ENCODE data around the gene COPB1. TPM values are rescaled to one million over a fixed set of nuclear protein-coding genes. Genes with fewer than 3 reads are reported as not detected.
A peak's percentile ranks its signal among the peaks of the same experiment; 100 is the strongest.

The COPB1 gene
- total RNA-seq, 1 experiment from 2014 or later: 241 TPM

- no peak for DNase-seq (ENCODE audit: low read depth)
Observed at GRCh38 chr11:14425621-14426020, 74.0 kb downstream of the COPB1 start.

- DNase-seq (ENCODE audit: low read depth): no peak
Observed at GRCh38 chr11:14424096-14424495, 75.5 kb downstream of the COPB1 start.

DNA sequence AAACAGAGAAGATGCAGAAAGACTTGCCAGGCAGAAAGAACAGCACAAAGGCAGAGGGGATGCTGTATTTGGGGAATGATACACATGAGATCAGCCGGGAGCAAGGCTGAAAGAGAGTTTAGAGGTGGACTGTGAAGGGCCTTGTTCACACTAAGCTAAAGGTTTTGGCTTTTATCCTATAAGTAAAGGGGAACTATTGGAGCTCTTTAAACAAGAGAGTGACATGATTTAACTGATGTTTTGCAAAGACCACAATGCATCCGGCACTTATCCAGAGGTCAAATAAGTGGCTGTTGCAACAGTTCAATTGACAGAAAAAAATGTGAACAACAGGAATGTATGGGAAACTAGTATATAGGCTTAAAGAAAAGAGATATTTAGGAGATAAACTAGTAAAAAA is 76.0 kb downstream of the COPB1 start:
- peak; percentile 55 for DNase-seq (ENCODE audit: low read depth)

- no peak for DNase-seq (ENCODE audit: low read depth)
Observed at GRCh38 chr11:14422814-14423182, 76.8 kb downstream of the COPB1 start.

DNA sequence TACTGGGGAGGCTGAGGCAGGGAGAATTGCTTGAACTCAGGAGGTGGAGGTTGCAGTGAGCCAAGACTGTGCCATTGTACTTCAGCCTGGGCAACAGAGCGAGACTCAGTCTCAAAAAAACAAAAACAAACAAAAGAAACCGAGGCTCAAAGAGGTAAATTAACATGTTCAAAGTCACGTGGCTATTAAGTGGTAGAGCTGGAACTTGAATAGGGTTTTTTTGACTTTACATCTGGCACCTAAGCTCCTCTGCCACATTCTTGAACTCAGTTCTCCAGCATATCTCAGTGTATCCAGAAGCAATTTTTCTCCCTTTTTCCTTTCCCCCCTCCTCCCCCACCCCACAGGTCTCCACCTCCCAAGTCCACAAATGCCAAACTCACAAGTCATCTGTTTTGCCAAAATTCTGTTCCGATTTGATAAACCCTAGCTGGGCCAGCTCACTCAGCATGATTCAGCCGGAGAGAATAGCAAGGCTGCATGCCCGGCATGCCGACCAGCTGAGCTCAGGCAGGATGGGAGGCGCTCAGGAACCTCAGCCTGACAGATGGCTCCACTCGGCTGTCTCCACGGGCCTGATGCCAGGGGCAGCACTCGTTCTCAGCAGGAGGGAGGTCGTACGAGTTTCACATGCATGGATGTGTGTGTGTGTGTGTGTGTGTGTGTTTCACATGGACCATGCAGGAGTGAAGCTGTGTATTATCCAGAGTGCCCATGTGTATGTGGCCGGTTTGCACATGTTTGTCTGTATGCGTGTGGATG is 77.4 kb downstream of the COPB1 start:
- peak; percentile 97 for DNase-seq (ENCODE audit: low read depth)

DNA sequence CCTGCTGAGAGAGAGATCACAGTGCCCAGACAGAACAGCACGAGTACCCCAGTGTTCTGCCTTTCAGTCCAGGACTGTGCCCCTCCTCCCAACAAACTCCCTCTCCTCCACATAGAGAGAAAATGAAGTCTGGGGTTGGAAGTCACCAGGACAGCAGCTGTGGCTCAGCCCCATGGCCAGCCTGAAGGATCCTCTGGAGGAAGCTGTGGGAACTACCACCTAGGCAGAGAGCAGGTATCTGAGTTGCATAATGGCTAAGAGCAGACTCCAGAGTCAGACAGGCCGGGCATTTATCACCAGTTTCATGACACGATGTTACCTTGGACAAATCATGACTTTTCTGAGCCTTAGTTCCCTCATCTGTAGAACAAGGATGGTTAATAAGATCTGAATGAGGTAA is 79.4 kb downstream of the COPB1 start:
- no peak for DNase-seq (ENCODE audit: low read depth)

DNA sequence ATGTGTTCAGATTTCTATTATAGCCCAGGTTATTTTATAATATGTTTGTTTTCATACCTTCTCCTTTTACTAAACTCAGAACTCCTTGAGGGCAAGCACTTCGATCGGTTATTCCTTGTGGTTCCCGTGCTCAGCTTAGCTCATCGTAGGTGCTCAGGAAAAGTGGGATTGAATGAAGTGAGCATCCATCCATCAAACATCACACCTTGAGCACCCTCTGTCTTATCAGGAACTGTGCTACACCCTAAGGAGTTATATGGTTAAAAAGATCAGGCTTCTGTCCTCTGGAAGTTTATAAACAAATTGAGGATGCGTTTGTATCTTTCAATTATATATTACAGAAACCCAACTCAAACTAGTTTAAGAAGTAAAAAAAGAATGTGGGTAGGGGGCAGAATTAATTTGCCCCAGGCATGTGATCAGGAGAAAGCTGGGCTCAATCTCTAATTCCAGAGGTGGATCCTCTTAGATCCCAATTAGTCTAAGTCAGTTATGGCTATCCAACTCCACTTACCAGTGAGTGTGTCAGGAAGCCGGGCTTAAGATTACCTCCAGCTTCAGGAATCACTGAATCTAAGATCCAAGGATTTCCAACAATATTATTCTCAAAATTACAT is 80.7 kb downstream of the COPB1 start:
- peak; percentile 23 for DNase-seq (ENCODE audit: low read depth)

GRCh38 chr11:14417617-14418374 is 81.8 kb downstream of the COPB1 start:
- DNase-seq (ENCODE audit: low read depth): no peak

GRCh38 chr11:14417186-14417585 is 82.4 kb downstream of the COPB1 start:
- DNase-seq (ENCODE audit: low read depth): no peak

GRCh38 chr11:14414470-14415461 is 84.8 kb downstream of the COPB1 start:
- DNase-seq (ENCODE audit: low read depth): peak; percentile 70

- peak; percentile 84 for DNase-seq (ENCODE audit: low read depth)
Observed at GRCh38 chr11:14413307-14414069, 86.1 kb downstream of the COPB1 start.

DNA sequence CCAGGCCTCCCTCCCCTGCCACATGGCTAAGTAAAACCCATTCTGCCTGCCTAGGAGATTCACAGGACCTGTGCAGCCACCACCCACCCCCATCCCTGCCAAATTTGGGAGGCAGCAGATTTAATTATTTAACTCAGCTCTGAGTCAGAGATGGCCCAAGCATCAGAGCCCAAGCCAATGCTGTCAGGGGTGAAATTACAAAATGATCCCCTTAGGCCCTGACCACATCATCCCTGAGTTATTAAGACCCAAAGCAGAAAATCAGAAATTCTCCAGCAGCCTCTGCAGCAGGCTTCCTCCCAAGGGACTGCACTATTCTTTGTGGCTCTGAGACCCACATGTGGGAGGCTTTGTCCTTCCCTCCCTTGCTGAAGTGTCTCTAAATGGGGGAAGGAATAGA is 87.8 kb downstream of the COPB1 start:
- DNase-seq (ENCODE audit: low read depth): peak; percentile 96

DNA sequence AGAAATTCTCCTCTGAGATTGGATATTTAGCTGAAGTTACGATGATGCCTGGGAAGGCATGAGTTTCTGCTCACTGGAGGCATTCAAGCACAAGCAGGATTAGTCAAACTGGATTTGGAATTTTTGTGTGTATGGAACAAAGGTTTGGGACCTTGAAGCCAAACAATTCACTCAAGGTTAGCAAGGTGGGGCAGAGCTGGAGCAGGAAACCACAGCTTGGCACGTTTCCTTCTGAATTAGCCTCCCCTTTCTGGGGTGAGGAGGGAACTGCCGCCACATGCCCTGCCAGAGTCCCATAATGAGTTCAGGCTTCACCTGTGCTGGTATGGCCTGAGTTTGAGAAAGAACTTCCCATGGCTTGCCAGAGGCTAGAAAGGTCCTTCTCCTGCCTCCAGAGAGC is 89.7 kb downstream of the COPB1 start:
- DNase-seq (ENCODE audit: low read depth): no peak

DNA sequence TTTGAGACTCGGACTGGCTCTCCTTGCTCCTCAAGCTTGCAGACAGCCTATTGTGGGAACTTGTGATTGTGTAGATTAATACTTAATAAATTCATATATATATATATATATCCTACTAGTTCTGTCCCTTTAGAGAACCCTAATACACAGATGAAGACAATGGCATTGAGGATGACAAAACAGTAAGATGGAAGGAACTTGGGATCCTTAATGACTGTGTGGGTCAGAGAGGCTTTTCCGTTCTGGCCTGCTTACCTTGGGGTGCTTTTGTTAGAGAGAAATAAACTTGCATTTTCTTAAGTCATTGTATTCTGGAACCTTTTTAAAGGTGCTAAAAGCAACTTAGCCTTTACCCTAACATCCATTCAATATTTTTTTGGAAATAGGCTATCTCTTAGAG is 91.0 kb downstream of the COPB1 start:
- DNase-seq (ENCODE audit: low read depth): no peak

Other genes with a start within 250 kb of the COPB1 start
- 34.9 and 41.1 TPM in 2 replicates for gene RRAS2, start 140.6 kb downstream of the COPB1 start, total RNA-seq (2014; rRNA removed; shearing (Covaris generic))
- 264 and 296 TPM in 2 replicates for gene PSMA1, start 20.6 kb upstream of the COPB1 start, total RNA-seq (2014; rRNA removed; shearing (Covaris generic))
- gene PDE3B, start 144.0 kb upstream of the COPB1 start, total RNA-seq (2014; rRNA removed; shearing (Covaris generic)): 0.10 TPM in 1 of 2 replicates, not detected in the other